Activated naive CD4-positive, alpha-beta T cell treated with anti-CD3 and anti-CD28 coated beads, Interleukin-2, amount 50 U/mL, for 72 hours (primary cell): ENCODE results near the gene CROCC2. TPM values are rescaled to one million over a fixed set of nuclear protein-coding genes. Genes with fewer than 3 reads are reported as not detected.

ENCODE experiments used
- ATAC-seq, 2 donors: fragments of 150-1000 bp; cut with Tn5 transposase; 2 replicates each; pipeline ENCODE4 v1.10.0; 2021; ENCODE audit warnings: mild to moderate bottlenecking in 2 of 2, moderate library complexity in 2 of 2
- DNase-seq, 2 donors: peaks; one replicate each; pipeline ENCODE4 v3.0.0; 2021 to 2022; ENCODE audit warnings: low spot score in 2 of 2
- H3K27ac Mint-ChIP-seq, 2 donors: one replicate each; pipeline ENCODE4 v1.8.0; 2022; ENCODE audit warnings: mild to moderate bottlenecking in 2 of 2, mixed read lengths in 2 of 2
- H3K36me3 Mint-ChIP-seq, 2 donors: one replicate each; pipeline ENCODE4 v1.8.0; 2022; ENCODE audit warnings: mixed read lengths in 2 of 2
- H3K9me3 Mint-ChIP-seq, 2 donors: one replicate each; pipeline ENCODE4 v1.8.0; 2022; ENCODE audit warnings: mixed read lengths in 2 of 2
- total RNA-seq, 2 donors: library from RNA; stranded (reverse); gene quantifications; one replicate each; pipeline ENCODE4 v1.2.3, GENCODE V29; 2022

CROCC2 gene
- total RNA-seq, 2 donors from 2014 or later = not detected

- H3K27ac Mint-ChIP-seq = no peak overlapping the region
- peaks cover 4% of the 10 kb centered on the region in 2 donors for H3K9me3 Mint-ChIP-seq
- ATAC-seq (no peak), DNase-seq (no peak)
- peaks cover 6% of the 10 kb centered on the region in 2 donors for H3K36me3 Mint-ChIP-seq
Observed at GRCh38 chr2:241031436-241032165, 125.5 kb downstream of the CROCC2 start.

DNA sequence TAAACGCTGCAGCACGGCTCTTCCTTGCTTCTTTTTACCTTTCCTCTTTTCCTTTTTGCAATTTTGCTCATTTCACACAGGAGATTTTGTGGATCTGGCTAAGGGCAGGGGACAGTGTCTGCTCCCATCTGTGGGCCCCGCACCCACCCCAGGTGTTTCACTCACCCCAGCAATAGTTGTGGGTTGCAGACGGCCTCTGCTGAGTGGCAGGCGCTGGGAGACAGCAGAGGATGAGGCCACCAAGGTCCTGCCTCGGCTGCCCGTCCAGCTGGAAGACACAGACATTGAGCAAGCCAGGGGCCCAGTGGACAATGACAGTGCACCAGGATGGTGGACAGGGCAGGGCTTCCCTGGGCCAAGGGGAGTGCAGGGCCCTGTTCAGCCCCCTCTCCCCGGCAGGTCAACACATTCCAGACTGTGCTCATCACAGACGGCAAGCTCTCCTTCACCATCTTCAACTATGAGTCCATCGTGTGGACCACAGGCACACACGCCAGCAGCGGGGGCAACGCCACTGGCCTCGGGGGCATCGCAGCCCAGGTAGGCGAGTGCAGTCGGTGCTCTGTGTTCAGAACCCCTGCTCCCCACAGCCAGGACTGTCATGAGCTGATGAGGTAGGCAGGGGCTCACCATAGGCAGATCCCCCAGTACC, 127.3 kb downstream of the CROCC2 start:
- H3K27ac Mint-ChIP-seq = no peak overlapping the region
- DNase-seq = no peak
- ATAC-seq = no peak
- H3K36me3 Mint-ChIP-seq = no peaks in the 10 kb centered on the region
- no peaks in the 10 kb centered on the region for H3K9me3 Mint-ChIP-seq

GRCh38 chr2:241033994-241034393, 127.9 kb downstream of the CROCC2 start:
- no peak overlapping the region for H3K27ac Mint-ChIP-seq
- DNase-seq (no peak), ATAC-seq (no peak)
- no peaks in the 10 kb centered on the region for H3K9me3 Mint-ChIP-seq
- no peaks in the 10 kb centered on the region for H3K36me3 Mint-ChIP-seq

GRCh38 chr2:241034490-241035141, 128.5 kb downstream of the CROCC2 start:
- no peak for DNase-seq
- Mint-ChIP-seq H3K9me3 (no peaks in the 10 kb centered on the region), H3K36me3 (no peaks in the 10 kb centered on the region), H3K27ac (no peak overlapping the region)
- ATAC-seq = no peak

- no peak for DNase-seq
- no peaks in the 10 kb centered on the region for H3K36me3 Mint-ChIP-seq
Observed at GRCh38 chr2:241035142-241035817, 129.1 kb downstream of the CROCC2 start.

DNA sequence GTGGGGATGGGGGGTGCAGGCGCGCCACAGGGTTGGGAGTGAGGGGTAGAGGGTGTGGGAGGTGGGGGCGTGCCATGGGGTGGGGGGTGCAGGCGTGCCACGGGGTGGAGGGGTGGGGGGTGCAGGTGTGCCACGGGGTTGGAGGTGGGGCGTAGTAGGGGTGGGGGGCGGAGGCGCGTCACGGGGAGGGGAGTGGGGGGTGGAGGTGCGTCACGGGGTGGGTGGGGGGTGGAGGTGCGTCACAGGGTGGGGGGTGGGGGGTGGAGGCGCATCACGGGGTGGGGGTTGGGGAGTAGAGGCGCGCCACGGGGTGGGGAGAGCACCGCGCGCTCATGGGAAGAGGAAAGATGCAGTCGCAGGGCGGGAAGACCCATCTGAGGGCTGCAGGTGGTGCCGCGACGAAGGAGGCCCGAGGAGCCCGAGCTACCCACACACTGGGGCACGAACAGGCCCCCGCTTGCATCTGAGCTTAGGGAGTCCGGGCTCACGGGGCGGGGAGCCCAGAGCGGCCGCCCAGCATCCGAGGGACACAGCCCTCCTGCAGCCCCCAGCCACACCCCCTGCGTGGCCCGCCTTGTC, 129.8 kb downstream of the CROCC2 start:
- Mint-ChIP-seq H3K27ac (no peak overlapping the region), H3K9me3 (no peaks in the 10 kb centered on the region), H3K36me3 (no peaks in the 10 kb centered on the region)
- peak in 1 of 2 donors; percentile 31 for DNase-seq
- peak; percentile 35 to 55 for ATAC-seq

More at GRCh38 chr2:241035142-241035817, 129.1 kb downstream of the CROCC2 start:
- ATAC-seq = no peak
- Mint-ChIP-seq H3K9me3 (no peaks in the 10 kb centered on the region), H3K27ac (no peak overlapping the region)

DNA sequence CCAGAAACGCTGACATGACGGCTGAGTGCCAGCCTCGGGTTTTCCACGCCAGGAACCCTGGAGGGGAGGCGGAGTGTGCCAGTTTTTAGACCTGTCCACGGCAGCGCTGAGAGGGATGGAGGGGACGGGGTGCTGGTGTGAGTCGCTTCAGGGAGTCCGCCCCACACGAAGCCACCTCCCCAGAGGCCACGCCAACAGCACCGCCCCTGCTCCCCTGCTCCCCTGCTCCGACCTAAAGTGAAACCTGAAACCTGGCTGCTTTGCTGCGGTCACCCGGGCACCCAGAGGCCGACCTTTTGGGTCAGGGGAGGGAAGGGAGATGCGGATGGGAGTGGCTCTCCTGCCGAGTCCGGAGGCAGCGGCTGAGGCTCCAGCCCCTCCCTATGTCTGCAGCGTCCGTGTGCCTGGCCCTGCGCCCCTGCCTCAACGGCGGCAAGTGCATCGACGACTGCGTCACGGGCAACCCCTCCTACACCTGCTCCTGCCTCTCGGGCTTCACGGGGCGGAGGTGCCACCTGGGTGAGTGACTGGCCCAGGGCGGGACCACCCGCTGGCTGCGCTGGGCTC, 130.3 kb downstream of the CROCC2 start:
- no peak overlapping the region for H3K27ac Mint-ChIP-seq
- H3K36me3 Mint-ChIP-seq = no peaks in the 10 kb centered on the region
- H3K9me3 Mint-ChIP-seq = no peaks in the 10 kb centered on the region
- ATAC-seq (peak; percentile 92 to 93), DNase-seq (peak in 1 of 2 donors; percentile 64)

GRCh38 chr2:241036964-241037421, 130.9 kb downstream of the CROCC2 start:
- Mint-ChIP-seq H3K9me3 (no peaks in the 10 kb centered on the region), H3K36me3 (no peaks in the 10 kb centered on the region), H3K27ac (no peak overlapping the region)
- ATAC-seq (peak; percentile 11 to 57), DNase-seq (peak in 1 of 2 donors; percentile 23)

DNA sequence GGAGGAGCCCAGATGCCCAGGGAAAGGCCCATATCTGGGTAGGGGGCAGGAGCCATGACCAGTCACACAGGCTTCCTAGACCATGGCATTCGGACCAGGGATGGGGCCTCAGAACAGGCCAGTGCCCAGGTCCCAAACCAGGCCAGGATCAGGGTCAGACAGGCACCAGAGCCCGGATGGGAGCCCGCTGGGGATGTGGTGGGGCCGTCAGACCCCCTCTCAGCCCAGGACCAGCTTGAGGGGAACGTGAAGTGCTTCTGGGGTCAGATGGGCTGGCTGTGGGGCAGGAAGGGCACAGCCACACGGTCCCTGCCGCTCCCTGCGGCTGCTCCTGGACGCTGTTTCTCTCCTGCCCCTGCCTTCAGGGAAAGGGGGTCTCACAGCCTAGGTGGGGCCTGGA, 131.4 kb downstream of the CROCC2 start:
- no peak for DNase-seq
- ATAC-seq = no peak
- no peaks in the 10 kb centered on the region for H3K9me3 Mint-ChIP-seq
- no peaks in the 10 kb centered on the region for H3K36me3 Mint-ChIP-seq
- H3K27ac Mint-ChIP-seq = no peak overlapping the region

GRCh38 chr2:241038374-241039180, 132.4 kb downstream of the CROCC2 start:
- no peak overlapping the region for H3K27ac Mint-ChIP-seq
- no peaks in the 10 kb centered on the region for H3K36me3 Mint-ChIP-seq
- ATAC-seq = no peak
- H3K9me3 Mint-ChIP-seq = no peaks in the 10 kb centered on the region
- no peak for DNase-seq

GRCh38 chr2:241039416-241039815, 133.3 kb downstream of the CROCC2 start:
- Mint-ChIP-seq H3K36me3 (no peaks in the 10 kb centered on the region), H3K27ac (no peak overlapping the region), H3K9me3 (no peaks in the 10 kb centered on the region)
- no peak for ATAC-seq
- no peak for DNase-seq

DNA sequence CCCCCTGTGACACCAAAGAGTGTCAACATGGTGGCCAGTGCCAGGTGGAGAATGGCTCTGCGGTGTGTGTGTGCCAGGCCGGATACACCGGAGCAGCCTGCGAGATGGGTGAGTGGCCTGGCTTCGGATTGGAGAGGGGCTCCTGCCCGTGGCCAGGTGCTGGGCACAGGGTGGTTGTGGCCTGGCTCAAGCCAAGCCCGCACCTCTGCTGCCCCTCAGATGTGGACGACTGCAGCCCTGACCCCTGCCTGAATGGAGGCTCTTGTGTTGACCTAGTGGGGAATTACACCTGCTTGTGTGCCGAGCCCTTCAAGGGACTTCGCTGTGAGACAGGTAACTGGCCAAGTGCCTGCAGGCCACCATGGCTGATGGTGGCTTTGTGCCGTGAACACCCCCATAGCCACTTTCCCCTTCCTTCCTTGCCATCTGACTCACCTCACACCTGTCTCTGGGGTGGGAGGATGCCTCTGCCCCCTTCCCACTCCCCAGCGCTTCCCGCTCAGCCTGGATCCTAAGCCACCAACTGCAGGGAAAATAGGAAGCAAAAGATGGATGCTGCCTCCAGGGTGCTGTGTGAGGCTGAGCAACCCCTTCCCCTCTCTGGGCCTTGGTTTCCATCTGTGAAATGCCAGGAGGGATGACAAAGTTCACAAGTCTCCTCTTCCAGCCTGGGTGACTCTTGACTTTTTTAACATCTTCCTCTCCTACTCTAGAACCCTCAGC, 134.1 kb downstream of the CROCC2 start:
- no peak for DNase-seq
- H3K9me3 Mint-ChIP-seq = no peaks in the 10 kb centered on the region

DNA sequence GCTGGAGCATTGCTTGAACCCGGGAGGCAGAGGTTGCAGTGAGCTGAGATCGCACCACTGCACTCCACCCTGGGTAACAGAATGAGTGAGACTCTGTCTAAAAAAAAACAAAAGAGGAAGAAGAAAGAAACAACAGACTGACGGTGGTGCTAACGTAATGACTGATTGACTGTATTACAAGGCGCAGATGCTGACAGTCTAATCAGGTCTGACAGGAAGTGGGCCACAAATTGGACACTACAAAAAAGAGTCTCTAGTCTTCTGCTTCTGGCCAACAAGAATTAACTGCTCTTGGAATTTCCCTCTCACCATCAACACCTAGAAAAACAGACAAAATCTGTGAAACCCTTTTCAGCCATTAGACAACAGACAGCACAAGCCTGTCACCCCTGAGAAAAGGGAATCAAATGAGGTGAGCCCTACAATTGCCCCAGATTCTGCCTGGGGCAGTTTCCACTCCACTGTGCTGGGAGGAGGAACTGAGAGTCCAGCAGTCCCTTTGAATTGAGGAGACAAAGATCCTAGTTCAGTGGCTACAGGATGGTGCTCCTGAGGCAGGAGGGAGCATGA, 135.5 kb downstream of the CROCC2 start:
- ATAC-seq = no peak
- DNase-seq = no peak
- Mint-ChIP-seq H3K27ac (no peak overlapping the region), H3K9me3 (no peaks in the 10 kb centered on the region), H3K36me3 (no peaks in the 10 kb centered on the region)

More for the DNA sequence above, 134.1 kb downstream of the CROCC2 start:
- H3K36me3 Mint-ChIP-seq = no peaks in the 10 kb centered on the region
- no peak for ATAC-seq
- no peak overlapping the region for H3K27ac Mint-ChIP-seq
